ENCODE data around the gene SCML1. TPM values are rescaled to one million over a fixed set of nuclear protein-coding genes. Genes with fewer than 3 reads are reported as not detected.

The SCML1 gene
- total RNA-seq, 1 experiment from 2014 or later: 7.0 TPM

DNA sequence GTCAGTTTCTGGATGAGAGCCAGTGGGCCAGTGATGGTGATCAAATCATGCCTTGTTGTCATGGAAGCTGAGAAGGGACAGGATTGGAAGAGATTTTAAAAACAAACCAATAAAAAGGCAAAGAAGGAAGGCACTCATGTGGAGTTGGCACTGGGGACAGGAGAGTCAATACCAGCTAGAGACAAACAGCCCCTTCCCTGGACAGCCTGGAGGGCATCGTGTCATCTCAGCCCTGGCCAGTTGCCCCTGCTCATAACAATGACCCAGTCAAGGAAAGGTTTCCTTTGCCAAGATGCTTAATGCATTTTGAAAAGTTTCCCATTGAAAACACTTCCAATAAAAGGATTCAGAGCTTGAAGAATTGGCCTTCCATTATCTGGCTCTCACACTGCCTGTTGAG is 55.5 kb downstream of the SCML1 start:
- CTCF ChIA-PET: no interaction called here
- H3K36me3 ChIP-seq (ENCODE audit: control insufficient read depth, insufficient read depth, low read length): no peaks in the 10 kb centered on the region
- no peaks in the 10 kb centered on the region for H3K9me3 ChIP-seq (ENCODE audit: control insufficient read depth, insufficient read depth, low read depth, low read length)
- in situ Hi-C loops (cut with HindIII; ENCODE audit: low pct_unique_long_range_greater_than_20kb, low sequenced_read_pairs): no loop called here
- no peak overlapping the region for H3K4me3 ChIP-seq (ENCODE audit: low read depth in 2 of 2, low read length in 2 of 2)
- DNase-seq (ENCODE audit: low read depth, low spot score): no peak
- H3K4me1 ChIP-seq (ENCODE audit: control insufficient read depth, insufficient read depth, low read length): no peaks in the 10 kb centered on the region
- no TSS peak for BruUV-seq (replicated peaks)
- no peaks in the 10 kb centered on the region for H3K27me3 ChIP-seq (ENCODE audit: control insufficient read depth, insufficient read depth, low read length)
- intact Hi-C loops (cut with micrococcal nuclease; ENCODE audit: unreplicated experiment): no loop called here
- POLR2A ChIA-PET: no interaction called here
- no peak for ATAC-seq
- H3K27ac ChIP-seq (ENCODE audit: low read length): no peak overlapping the region
- TF ChIP-seq, protein P1, sequence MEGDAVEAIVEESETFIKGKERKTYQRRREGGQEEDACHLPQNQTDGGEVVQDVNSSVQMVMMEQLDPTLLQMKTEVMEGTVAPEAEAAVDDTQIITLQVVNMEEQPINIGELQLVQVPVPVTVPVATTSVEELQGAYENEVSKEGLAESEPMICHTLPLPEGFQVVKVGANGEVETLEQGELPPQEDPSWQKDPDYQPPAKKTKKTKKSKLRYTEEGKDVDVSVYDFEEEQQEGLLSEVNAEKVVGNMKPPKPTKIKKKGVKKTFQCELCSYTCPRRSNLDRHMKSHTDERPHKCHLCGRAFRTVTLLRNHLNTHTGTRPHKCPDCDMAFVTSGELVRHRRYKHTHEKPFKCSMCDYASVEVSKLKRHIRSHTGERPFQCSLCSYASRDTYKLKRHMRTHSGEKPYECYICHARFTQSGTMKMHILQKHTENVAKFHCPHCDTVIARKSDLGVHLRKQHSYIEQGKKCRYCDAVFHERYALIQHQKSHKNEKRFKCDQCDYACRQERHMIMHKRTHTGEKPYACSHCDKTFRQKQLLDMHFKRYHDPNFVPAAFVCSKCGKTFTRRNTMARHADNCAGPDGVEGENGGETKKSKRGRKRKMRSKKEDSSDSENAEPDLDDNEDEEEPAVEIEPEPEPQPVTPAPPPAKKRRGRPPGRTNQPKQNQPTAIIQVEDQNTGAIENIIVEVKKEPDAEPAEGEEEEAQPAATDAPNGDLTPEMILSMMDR (IDR thresholded peaks at IDR 0.05): no peak
- TF ChIP-seq POLR2AphosphoS5 (IDR thresholded peaks at IDR 0.05; ENCODE audit: low read depth, low read length) (no peak), SIN3A (IDR thresholded peaks at IDR 0.05; ENCODE audit: borderline replicate concordance, insufficient read depth, low read depth, low read length) (no peak), TCF7L2 (IDR thresholded peaks at IDR 0.05; ENCODE audit: low read depth, low read length) (no peak)
- TF ChIP-seq, protein P2, sequence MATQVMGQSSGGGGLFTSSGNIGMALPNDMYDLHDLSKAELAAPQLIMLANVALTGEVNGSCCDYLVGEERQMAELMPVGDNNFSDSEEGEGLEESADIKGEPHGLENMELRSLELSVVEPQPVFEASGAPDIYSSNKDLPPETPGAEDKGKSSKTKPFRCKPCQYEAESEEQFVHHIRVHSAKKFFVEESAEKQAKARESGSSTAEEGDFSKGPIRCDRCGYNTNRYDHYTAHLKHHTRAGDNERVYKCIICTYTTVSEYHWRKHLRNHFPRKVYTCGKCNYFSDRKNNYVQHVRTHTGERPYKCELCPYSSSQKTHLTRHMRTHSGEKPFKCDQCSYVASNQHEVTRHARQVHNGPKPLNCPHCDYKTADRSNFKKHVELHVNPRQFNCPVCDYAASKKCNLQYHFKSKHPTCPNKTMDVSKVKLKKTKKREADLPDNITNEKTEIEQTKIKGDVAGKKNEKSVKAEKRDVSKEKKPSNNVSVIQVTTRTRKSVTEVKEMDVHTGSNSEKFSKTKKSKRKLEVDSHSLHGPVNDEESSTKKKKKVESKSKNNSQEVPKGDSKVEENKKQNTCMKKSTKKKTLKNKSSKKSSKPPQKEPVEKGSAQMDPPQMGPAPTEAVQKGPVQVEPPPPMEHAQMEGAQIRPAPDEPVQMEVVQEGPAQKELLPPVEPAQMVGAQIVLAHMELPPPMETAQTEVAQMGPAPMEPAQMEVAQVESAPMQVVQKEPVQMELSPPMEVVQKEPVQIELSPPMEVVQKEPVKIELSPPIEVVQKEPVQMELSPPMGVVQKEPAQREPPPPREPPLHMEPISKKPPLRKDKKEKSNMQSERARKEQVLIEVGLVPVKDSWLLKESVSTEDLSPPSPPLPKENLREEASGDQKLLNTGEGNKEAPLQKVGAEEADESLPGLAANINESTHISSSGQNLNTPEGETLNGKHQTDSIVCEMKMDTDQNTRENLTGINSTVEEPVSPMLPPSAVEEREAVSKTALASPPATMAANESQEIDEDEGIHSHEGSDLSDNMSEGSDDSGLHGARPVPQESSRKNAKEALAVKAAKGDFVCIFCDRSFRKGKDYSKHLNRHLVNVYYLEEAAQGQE (IDR thresholded peaks at IDR 0.05; ENCODE audit: insufficient read depth in 1 of 2, low read depth in 2 of 2, low read length in 1 of 2): no peak

DNA sequence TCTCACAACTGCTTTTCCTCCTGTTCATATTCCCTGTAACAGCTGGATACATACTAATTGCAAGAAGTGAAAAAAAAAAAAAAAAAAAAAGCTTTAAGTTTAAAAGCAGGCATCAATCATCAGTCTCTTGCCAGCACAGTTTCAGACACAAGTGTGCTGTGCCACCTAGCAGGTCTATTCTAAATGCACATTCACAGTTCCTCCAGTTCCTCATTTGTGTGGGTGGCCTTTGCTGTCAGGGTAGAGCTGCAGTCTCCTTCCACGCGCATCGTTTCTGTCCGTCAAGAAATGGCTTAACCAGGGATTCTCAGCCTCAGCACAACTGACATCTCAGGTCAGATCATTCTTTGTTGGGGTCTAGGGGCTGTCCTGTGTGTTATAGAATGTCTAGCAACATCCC is 61.6 kb downstream of the SCML1 start:
- TF ChIP-seq, protein P2 (IDR thresholded peaks at IDR 0.05; ENCODE audit: insufficient read depth in 1 of 2, low read depth in 2 of 2, low read length in 1 of 2): no peak
- ATAC-seq (no peak), DNase-seq (ENCODE audit: low read depth, low spot score) (no peak)
- Histone ChIP-seq H3K4me1 (ENCODE audit: control insufficient read depth, insufficient read depth, low read length) (no peaks in the 10 kb centered on the region), H3K27me3 (ENCODE audit: control insufficient read depth, insufficient read depth, low read length) (no peaks in the 10 kb centered on the region), H3K9me3 (ENCODE audit: control insufficient read depth, insufficient read depth, low read depth, low read length) (no peaks in the 10 kb centered on the region), H3K4me3 (ENCODE audit: low read depth in 2 of 2, low read length in 2 of 2) (no peak overlapping the region), H3K36me3 (ENCODE audit: control insufficient read depth, insufficient read depth, low read length) (no peaks in the 10 kb centered on the region), H3K27ac (ENCODE audit: low read length) (no peak overlapping the region)
- ChIA-PET POLR2A (no interaction called here), CTCF (no interaction called here)
- intact Hi-C loops (cut with micrococcal nuclease; ENCODE audit: unreplicated experiment) (no loop called here), in situ Hi-C loops (cut with HindIII; ENCODE audit: low pct_unique_long_range_greater_than_20kb, low sequenced_read_pairs) (no loop called here)
- no TSS peak for BruUV-seq (replicated peaks)

Measured in Panc1 (cell line).